A204.1 (cell line): ENCODE data around the gene ZNF618.

Source experiments
- FAIRE-seq: peaks from 2 replicates; lab custom pipeline; 2012; peaks lifted over from hg19 to GRCh38; lab: Jason Lieb, UNC

Gene ZNF618

GRCh38 chr9:113957351-113957750, 81.2 kb downstream of the ZNF618 start:
- no peak for FAIRE-seq

- no peak for FAIRE-seq
Observed at GRCh38 chr9:113957821-113958341, 81.8 kb downstream of the ZNF618 start.

GRCh38 chr9:113958556-113958955, 82.4 kb downstream of the ZNF618 start:
- no peak for FAIRE-seq

DNA sequence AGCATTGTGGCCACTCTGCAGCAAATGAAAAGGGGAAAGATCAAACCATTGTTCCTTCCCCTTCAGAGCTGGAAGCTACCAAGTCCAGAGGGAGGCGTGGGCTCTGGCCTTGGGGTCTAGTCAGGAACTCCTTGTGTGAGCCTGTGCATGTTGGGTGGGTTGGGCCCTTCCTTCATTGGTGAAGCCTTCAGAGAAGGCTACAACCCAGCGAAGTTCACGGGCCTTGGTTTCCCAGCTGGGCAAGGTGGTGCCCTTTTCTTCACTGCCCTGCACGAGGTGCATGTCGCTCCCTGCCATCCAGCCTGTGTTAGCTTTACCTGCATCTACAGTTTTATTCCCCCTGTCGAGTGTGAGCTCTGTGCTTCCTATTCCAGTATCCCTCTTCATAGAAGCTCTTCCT, 84.7 kb downstream of the ZNF618 start:
- no peak for FAIRE-seq

GRCh38 chr9:113962396-113962795, 86.3 kb downstream of the ZNF618 start:
- FAIRE-seq, result no peak

GRCh38 chr9:113963017-113963620, 87.0 kb downstream of the ZNF618 start:
- no peak for FAIRE-seq

DNA sequence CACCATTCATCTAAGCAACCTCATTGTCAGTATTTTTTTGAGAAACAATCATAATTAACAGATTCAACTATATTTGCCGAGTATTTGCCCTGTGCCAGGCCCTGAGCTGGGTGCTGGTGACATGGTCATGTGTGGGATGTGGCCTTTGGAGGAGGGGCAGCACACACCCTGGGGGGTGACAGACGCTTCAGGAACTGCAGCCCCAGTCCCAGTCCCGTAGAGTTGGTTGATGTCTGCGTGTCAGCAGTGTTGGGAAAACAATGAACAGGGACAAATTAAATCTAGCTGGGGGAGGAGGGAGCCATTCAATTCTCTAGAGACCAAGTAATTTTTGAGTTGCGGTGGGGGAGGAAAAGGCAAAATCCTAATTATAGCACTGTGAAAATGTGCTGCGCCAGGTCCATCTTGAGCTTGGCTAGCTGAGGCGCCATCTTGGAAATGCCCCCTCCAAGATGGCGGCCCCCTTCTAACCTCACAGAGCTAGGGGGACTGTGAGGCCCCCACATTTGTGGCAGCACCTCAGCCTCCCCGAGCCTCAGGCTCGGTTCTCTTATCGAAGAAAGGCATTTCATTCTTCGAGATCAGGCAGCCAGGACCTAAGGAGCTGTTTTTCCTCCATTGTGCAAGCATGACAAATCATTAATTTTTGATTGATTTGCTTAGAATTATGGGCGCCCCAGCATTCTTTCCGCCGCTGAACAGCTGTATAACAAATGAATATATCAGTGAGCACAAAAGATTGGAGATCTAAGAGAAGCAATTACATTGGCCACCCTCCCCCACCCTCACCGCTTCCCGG, 87.8 kb downstream of the ZNF618 start:
- no peak for FAIRE-seq

DNA sequence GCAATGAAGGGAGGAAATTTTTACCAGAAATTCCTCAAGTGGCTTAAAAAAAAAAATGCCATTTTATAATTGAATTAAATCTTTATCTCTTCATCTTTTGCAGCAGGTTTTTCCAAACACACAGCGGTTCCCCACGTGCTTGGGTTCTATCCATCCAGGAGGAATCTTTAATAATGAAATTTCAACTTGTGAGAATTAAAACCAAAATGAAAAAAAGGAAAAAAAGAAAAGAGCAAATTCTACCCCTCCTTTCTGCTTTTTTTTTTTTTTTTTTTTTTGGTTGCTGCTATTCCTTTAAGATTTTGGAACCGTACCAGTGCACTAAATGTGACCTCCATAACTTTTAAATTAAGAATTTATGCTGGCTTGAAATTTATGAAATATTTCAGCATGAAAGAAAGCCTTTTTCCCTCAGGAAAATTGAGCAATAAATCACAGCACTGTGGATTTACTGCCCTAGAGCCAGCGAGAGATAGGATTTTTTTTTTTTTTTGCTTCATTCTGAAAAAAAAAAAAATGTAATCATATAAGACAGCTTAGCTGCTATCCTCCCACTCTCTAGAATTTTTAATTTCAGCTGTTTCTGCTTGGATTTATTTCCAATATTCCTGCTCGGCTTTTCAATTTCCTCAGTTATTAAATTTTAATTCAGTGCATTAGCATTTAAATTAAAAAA, 88.5 kb downstream of the ZNF618 start:
- FAIRE-seq, result no peak

DNA sequence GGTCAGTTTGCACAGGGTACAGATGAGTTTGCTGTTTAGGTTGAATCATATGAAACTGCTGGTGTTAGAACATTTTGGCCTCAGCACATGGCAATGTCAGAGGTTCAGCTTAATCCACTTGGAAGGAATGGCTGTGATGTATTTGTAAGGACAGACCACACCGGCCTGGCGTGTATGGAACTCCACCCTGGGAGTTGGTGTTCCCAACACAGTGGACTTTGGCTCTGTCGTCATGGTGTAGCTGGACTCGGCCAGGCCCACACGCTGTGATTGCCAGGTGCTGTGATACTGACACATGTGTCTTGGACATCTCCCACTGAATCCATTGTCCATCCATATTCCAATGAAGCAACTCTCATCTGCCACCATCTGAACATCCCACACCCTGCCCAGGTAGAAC, 90.3 kb downstream of the ZNF618 start:
- FAIRE-seq, result no peak

- FAIRE-seq, result no peak
Observed at GRCh38 chr9:113967380-113967779, 91.3 kb downstream of the ZNF618 start.

- FAIRE-seq, result no peak
Observed at GRCh38 chr9:113969343-113969742, 93.2 kb downstream of the ZNF618 start.

DNA sequence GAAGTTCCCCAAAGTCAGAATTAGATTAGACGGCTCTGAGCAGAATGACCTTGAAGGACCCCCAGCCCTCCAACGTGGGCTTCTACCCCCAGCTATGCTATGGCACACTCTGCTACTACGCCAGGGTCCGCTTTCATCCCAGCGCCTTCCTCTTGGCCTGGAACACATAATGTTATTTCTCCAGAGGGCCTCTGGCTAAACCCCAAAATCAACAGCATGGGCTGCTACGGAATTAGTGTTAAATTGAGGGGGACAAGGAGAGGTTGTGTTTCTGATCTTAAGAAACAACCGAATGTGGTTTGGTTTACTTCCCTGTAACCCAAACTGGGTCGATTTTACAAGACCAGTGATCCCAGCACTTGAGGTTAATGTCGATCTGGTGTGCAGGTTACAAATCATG, 97.1 kb downstream of the ZNF618 start:
- no peak for FAIRE-seq

GRCh38 chr9:113973963-113974413, 97.9 kb downstream of the ZNF618 start:
- no peak for FAIRE-seq

DNA sequence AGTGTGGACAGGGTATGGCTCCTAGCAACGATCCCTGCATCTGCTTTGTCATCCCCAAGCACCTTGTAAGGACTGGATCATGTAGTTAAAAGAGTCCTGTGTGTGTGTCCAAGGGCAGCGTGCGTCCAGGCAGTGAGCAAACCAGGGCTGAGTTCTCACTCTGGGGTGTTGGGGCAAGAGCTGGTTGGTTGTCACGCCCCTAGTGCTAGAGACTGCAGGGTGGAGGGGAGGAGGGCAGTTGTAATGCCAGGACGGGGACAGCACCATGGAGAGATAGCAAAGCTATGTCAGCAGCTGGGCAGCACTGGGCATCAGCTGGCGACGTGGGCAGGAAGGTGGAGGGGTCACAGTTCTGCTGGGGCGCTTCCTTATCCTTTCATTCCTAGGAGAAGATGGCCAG, 100.8 kb downstream of the ZNF618 start:
- no peak for FAIRE-seq

GRCh38 chr9:113978725-113979342, 102.7 kb downstream of the ZNF618 start:
- FAIRE-seq, result no peak

DNA sequence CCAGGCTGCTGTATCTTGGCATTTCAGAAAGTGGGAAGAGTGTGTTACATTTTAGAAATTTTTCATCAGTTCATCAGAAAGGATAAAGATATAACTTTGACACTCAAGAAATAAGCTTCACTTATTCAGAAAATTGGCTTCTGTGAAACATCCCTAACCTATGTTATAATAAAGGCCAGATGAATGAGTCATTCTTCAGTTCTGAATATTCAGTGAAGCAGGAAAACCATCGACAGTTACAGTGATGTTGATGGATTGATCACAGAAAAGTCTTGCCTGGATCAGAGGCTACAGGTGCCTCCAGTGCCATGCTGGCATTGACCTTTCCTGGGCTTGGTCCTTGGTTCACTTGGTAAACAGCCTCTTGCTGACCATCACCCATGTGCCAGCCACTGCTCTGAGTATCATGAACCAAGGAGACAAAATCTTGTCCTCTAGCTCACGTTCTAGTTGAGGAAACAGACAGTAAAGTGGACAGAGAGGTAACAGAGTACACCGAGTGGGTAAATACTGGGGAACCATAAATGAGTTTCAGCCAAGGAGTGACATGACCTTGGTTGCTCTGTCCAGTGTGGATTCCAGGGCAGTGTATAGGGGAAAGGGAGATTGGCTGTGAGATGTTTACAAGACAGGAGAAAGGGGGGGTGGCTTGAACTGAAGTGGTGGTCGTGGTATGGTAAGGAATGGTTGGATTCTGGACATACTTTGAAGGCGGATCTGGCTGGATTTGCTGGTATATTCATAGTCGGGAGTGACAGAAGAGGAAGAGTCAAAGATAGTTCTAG, 103.4 kb downstream of the ZNF618 start:
- FAIRE-seq, result no peak

DNA sequence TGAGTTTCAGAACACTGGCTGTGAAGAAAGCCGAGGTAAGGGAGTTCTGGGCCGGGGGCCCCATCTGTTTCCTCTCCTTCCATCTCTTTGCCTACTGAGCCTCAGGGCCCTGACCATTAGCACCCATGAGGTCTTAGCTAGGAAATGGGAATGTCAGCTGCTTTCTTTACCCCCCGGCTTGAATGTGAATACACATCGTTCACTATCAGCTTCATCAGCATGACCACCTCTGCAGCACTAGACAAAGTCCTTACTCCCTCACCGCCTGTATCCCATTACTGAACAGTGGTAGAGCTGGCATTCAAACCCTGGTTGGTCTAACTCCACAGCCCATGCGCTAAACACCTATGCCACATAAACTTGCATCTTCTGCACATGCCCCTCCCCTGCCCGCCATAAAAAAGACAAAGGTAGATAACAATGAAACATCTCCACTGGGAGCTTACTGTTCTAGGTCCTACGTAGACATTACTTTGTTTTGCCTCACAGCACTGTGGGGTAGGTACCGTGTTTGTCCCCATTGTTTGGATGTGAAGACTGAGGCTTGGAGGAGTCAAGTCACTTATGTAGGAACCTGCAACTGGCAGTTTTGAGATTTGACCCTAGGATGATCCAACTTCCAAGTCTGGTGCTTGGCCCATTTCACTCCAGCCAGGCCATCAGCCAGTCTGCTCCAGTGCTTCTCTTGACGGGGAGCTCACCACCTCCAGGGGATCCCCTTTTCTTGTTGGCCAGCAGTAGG, 108.7 kb downstream of the ZNF618 start:
- FAIRE-seq, result no peak

GRCh38 chr9:113985968-113986585, 110.0 kb downstream of the ZNF618 start:
- FAIRE-seq, result no peak

DNA sequence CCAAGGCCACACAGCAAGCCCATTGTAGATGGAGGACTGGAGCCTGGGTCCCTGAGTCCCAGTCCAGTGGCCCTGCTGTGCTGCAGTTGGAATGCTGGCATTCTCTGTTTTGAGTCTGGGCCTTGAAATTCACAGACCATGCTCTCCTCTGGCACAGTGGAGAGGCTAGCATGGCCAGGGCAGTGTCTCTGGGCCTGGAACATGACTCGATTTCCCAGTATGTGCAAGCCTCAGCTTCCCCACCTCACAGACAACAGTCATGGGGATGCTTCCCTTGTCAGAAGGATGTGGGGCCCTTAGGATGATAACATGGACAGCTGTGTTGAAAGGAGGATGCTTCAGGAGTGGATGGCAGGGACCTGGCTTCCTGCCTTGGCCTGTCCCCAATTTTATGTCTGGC, 110.8 kb downstream of the ZNF618 start:
- FAIRE-seq, result no peak

GRCh38 chr9:113987526-113987925, 111.4 kb downstream of the ZNF618 start:
- no peak for FAIRE-seq
